Endothelial cell of umbilical vein (primary cell): ENCODE data around the gene TMEM135. TPM values are rescaled to one million over a fixed set of nuclear protein-coding genes. Genes with fewer than 3 reads are reported as not detected.

ENCODE experiments used
- BruUV-seq: library from RNA; stranded (reverse); fragments of 400-500 nt; replicated peaks from 2 replicates; lab custom pipeline; 2021; lab: Mats Ljungman, UMichigan
- CTCF ChIA-PET: fragments of 300-600, 350-600 bp; sonication (Branson Sonifier 250); formaldehyde crosslinking; loops from one replicate; lab custom pipeline; 2021; ENCODE audit warnings: antibody characterized with exemption, inconsistent platforms; lab: Charles Lee
- POLR2A ChIA-PET: fragments of 300-600, 350-600 bp; sonication (Branson Sonifier 250); formaldehyde crosslinking; loops from one replicate; lab custom pipeline; 2021; ENCODE audit warnings: antibody characterized with exemption, inconsistent platforms; lab: Charles Lee
- DNase-seq: peaks from one replicate; pipeline ENCODE4 v3.0.0-alpha.2; 2011; ENCODE audit warnings: low read depth, low spot score
- FAIRE-seq: peaks from 2 replicates; lab custom pipeline; 2011; peaks lifted over from hg19 to GRCh38; lab: Jason Lieb, UNC
- H2AFZ ChIP-seq: 2 replicates; pipeline ENCODE4 v1.6.0; 2012; ENCODE audit warnings: low read depth, low read length, control low read depth, inconsistent platforms
- H3K27ac ChIP-seq: 2 replicates; pipeline ENCODE4 v1.5.1; 2011; ENCODE audit warnings: low read depth, mild to moderate bottlenecking, control low read depth, low read length, moderate library complexity; ENCODE audit not compliant: insufficient read depth
- H3K27me3 ChIP-seq, 2 experiments: 2 replicates each; pipeline versions ENCODE4 v1.6.0 to v1.6.1; 2011; ENCODE audit warnings: low read length in 2 of 2, mixed read lengths in 1 of 2; ENCODE audit not compliant: control insufficient read depth in 2 of 2, insufficient read depth in 2 of 2
- H3K36me3 ChIP-seq, 2 experiments: 2 replicates in 1 of 2; 3 replicates in 1 of 2; pipeline ENCODE4 v1.5.1; 2011; ENCODE audit warnings: low read length in 2 of 2, mild to moderate bottlenecking in 1 of 2, moderate library complexity in 1 of 2; ENCODE audit not compliant: control insufficient read depth in 2 of 2, insufficient read depth in 2 of 2; ENCODE audit errors: extremely low read depth in 1 of 2
- H3K4me1 ChIP-seq: 3 replicates; pipeline ENCODE4 v1.5.1; 2011; ENCODE audit warnings: mild to moderate bottlenecking, low read length; ENCODE audit not compliant: control insufficient read depth, insufficient read depth; ENCODE audit errors: extremely low read depth
- H3K4me2 ChIP-seq: 2 replicates; pipeline ENCODE4 v1.6.1; 2011; ENCODE audit warnings: low read length, control low read depth, mixed read lengths; ENCODE audit not compliant: insufficient read depth
- H3K4me3 ChIP-seq, 3 experiments: fragments of 200-600 bp in 1 of 3; sonication (generic), shearing (Covaris generic) in 1 of 3; replicated peaks in 1 of 3; 2 replicates each; pipeline ENCODE4 v1.5.1; 2011 to 2016; ENCODE audit warnings: control low read depth in 3 of 3, low read length in 3 of 3, mild to moderate bottlenecking in 2 of 3, inconsistent platforms in 1 of 3, low read depth in 1 of 3, moderate library complexity in 1 of 3; ENCODE audit not compliant: insufficient read depth in 1 of 3
- H3K79me2 ChIP-seq: 2 replicates; pipeline ENCODE4 v1.6.0; 2012; ENCODE audit warnings: low read length, inconsistent platforms; ENCODE audit not compliant: control insufficient read depth, insufficient read depth
- H3K9ac ChIP-seq: replicated peaks from 2 replicates; pipeline ENCODE3; 2011; ENCODE audit warnings: low read length, control low read depth; ENCODE audit not compliant: insufficient read depth; ENCODE audit errors: extremely low read depth
- H3K9me1 ChIP-seq: replicated peaks from 3 replicates; pipeline ENCODE4 v1.6.0; 2011; ENCODE audit warnings: mild to moderate bottlenecking, low read length; ENCODE audit not compliant: control insufficient read depth, insufficient read depth; ENCODE audit errors: extremely low read depth
- H3K9me3 ChIP-seq: replicated peaks from 2 replicates; pipeline ENCODE4 v1.5.1; 2012; ENCODE audit warnings: low read length, inconsistent platforms; ENCODE audit not compliant: control insufficient read depth, insufficient read depth
- H4K20me1 ChIP-seq: replicated peaks from 2 replicates; pipeline ENCODE3; 2011; ENCODE audit warnings: mild to moderate bottlenecking, low read length; ENCODE audit not compliant: control insufficient read depth, insufficient read depth; ENCODE audit errors: extremely low read depth
- CTCF ChIP-seq, 2 donors: IDR thresholded peaks; 1 replicate in 1 of 2; 2 replicates in 1 of 2; pipeline ENCODE4 v1.5.1; 2011; ENCODE audit warnings: low read length in 2 of 2, mild to moderate bottlenecking in 2 of 2, moderate library complexity in 2 of 2, control low read depth in 1 of 2, inconsistent platforms in 1 of 2, low read depth in 1 of 2; ENCODE audit not compliant: insufficient read depth in 1 of 2; ENCODE audit errors: extremely low read depth in 1 of 2
- EZH2 ChIP-seq: IDR thresholded peaks from 2 replicates; pipeline ENCODE4 v1.6.1; 2012; ENCODE audit warnings: borderline replicate concordance, low read depth, mild to moderate bottlenecking, moderate library complexity, low read length, inconsistent platforms; ENCODE audit not compliant: severe bottlenecking
- FOS ChIP-seq: IDR thresholded peaks from 2 replicates; pipeline ENCODE4 v1.6.1; 2011; ENCODE audit warnings: mild to moderate bottlenecking, low read length, moderate library complexity, borderline replicate concordance; ENCODE audit not compliant: insufficient read depth
- GATA2 ChIP-seq: IDR thresholded peaks from 2 replicates; pipeline ENCODE4 v1.7.0; 2011; ENCODE audit warnings: low read depth, mild to moderate bottlenecking, moderate library complexity, mixed read lengths, low read length; ENCODE audit not compliant: insufficient read length, insufficient read depth
- JUN ChIP-seq: IDR thresholded peaks from 2 replicates; pipeline ENCODE4 v1.6.1; 2011; ENCODE audit warnings: borderline replicate concordance, low read depth; ENCODE audit not compliant: insufficient read length, insufficient read depth
- MYC ChIP-seq: IDR thresholded peaks from one replicate; pipeline ENCODE4 v1.6.1; 2011; ENCODE audit warnings: mild to moderate bottlenecking, low read depth, low read length
- POLR2A ChIP-seq: IDR thresholded peaks from 2 replicates; pipeline ENCODE4 v1.6.1; 2012; ENCODE audit warnings: low read depth, mild to moderate bottlenecking, control low read depth, low read length
- POLR2AphosphoS5 ChIP-seq: IDR thresholded peaks from 2 replicates; pipeline ENCODE4 v1.6.1; 2012; ENCODE audit warnings: low read depth, mild to moderate bottlenecking, control low read depth, low read length, moderate library complexity; ENCODE audit not compliant: insufficient read depth
- dilution Hi-C: fragments of 300-500 bp; cut with MboI; formaldehyde crosslinking; loops from one replicate; pipeline ENCODE4 v1.15.0; 2019; ENCODE audit warnings: low sequenced_read_pairs; ENCODE audit not compliant: extremely low pct_ligation_motif_present
- intact Hi-C: fragments of 100-400 bp; cut with micrococcal nuclease; formaldehyde crosslinking; loops from one replicate; pipeline ENCODE4 v1.10.0; 2022
- polyA plus RNA-seq, 4 experiments: library from polyadenylated mRNA; depleted of rRNA in 3 of 4; stranded (reverse) in 3 of 4; unstranded in 1 of 4; fragments of >200 nt; gene quantifications; 2 replicates each; pipeline versions ENCODE4 v1.2.1 to v1.2.3, GENCODE V29; 2011 to 2012; ENCODE audit warnings: missing spikeins in 1 of 4
- total RNA-seq: library from RNA; stranded (reverse); gene quantifications from 2 replicates; pipeline ENCODE4 v1.2.3, GENCODE V29; 2021
- TF ChIP-seq, protein P1 (sequence below): IDR thresholded peaks from 2 replicates; pipeline ENCODE4 v1.6.1; 2011; ENCODE audit not compliant: insufficient read depth, insufficient read length

Gene TMEM135
- total and polyA plus RNA-seq, 2 donors (not counting 3 experiments of a cell fraction or from before 2014, with no cell fraction given), result 12.3 to 33.2 TPM

DNA sequence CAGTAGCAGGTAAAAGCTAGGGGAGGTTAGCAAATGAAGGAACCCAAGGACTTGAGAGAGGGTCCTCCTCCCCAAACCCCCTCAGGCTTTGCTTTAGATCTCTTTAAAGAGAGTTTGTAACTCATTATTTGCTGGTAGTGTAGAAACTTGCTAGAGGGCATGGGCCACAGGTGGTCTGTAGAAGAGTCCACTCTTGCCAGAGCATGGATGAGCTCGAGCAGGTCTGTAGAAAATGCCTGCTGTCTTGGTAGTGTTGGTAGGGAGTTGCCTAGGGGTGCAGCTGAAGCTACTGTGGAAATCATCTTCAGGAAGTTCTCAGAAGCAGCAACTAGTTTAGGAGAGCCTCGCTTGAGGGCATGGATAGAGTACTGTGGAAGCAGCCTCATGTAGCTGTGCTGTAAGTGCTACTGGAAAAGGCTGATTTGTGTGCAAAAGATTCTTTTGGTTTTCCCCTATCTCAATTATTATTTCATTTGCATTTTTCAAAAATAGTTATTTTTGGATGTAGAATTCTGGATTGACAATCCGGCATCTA, 104.3 kb downstream of the TMEM135 start:
- dilution Hi-C loops, result no loop called here
- intact Hi-C loops, result no loop called here
- H3K9me1 ChIP-seq, result no peaks in the 10 kb centered on the region
- H3K36me3 ChIP-seq, result no peaks in the 10 kb centered on the region
- no peak overlapping the region for H3K27ac ChIP-seq
- ChIA-PET POLR2A (no interaction called here), CTCF (interaction anchor here (0.7 to 1.5 kb wide), 2 partner anchors 140 to 147 kb away, joined by 3 to 4 read pairs; no protein-coding TSS in a partner anchor)
- H3K9me3 ChIP-seq, result no peaks in the 10 kb centered on the region
- FAIRE-seq (no peak), DNase-seq (no peak)
- TF ChIP-seq, protein P1, sequence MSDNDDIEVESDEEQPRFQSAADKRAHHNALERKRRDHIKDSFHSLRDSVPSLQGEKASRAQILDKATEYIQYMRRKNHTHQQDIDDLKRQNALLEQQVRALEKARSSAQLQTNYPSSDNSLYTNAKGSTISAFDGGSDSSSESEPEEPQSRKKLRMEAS, result no peak
- TF ChIP-seq POLR2AphosphoS5, result no peak
- no peak for TF ChIP-seq MYC
- no peak for TF ChIP-seq EZH2
- TF ChIP-seq FOS, result no peak
- TF ChIP-seq GATA2, result no peak
- no peak for TF ChIP-seq CTCF (IDR thresholded peaks at IDR 0.05; ENCODE audit: extremely low read depth in 1 of 2, insufficient read depth in 1 of 2, low read depth in 1 of 2, low read length in 2 of 2)
- no peak for TF ChIP-seq POLR2A
- no peak for TF ChIP-seq JUN
- no peaks in the 10 kb centered on the region for H3K27me3 ChIP-seq
- no peak overlapping the region for H3K4me2 ChIP-seq
- no peaks in the 10 kb centered on the region for H4K20me1 ChIP-seq
- no peak overlapping the region for H3K4me3 ChIP-seq
- H3K9ac ChIP-seq, result no peak overlapping the region
- BruUV-seq, result no TSS peak
- H3K4me1 ChIP-seq, result no peaks in the 10 kb centered on the region
- H3K79me2 ChIP-seq, result no peaks in the 10 kb centered on the region
- H2AFZ ChIP-seq, result no peak overlapping the region
